GM23338 (cell line): ENCODE measurements around the gene EEF2KMT. TPM values are rescaled to one million over a fixed set of nuclear protein-coding genes. Genes with fewer than 3 reads are reported as not detected.
"Not testable (repeated sequence)": the region's sequence is repeated elsewhere in the genome, so short reads cannot be mapped to it uniquely, and the experiment has no call there.

Source experiments
- ATAC-seq: fragments of 200-7000 bp; cut with Tn5 transposase; 3 replicates; pipeline ENCODE4 v1.9.1; 2020
- DNase-seq: peaks from one replicate; pipeline ENCODE4 v3.0.0-alpha.2; 2015; ENCODE audit warnings: low spot score
- H2AFZ ChIP-seq: fragments of 200-600 bp; sonication (generic); 2 replicates; pipeline ENCODE4 v1.8.0; 2016; ENCODE audit warnings: antibody characterized with exemption, mild to moderate bottlenecking, moderate library complexity
- H3F3A ChIP-seq: fragments of 200-600 bp; sonication (generic); replicated peaks from 2 replicates; pipeline ENCODE4 v1.8.0; 2017; ENCODE audit warnings: antibody characterized with exemption, mixed run types, low read depth
- H3K27ac ChIP-seq: fragments of 200-600 bp; sonication (generic); 2 replicates; pipeline ENCODE4 v1.6.1; 2016; ENCODE audit warnings: low read depth
- H3K27me3 ChIP-seq: fragments of 200-600 bp; sonication (generic); 2 replicates; pipeline ENCODE4 v1.8.0; 2016; ENCODE audit warnings: mild to moderate bottlenecking, mixed run types, moderate library complexity; ENCODE audit not compliant: insufficient read depth
- H3K36me3 ChIP-seq: fragments of 200-600 bp; sonication (generic); 2 replicates; pipeline ENCODE4 v1.8.0; 2016; ENCODE audit warnings: mild to moderate bottlenecking; ENCODE audit not compliant: insufficient read depth
- H3K4me1 ChIP-seq: fragments of 200-600 bp; sonication (generic); 2 replicates; pipeline ENCODE4 v1.8.0; 2016; ENCODE audit warnings: mild to moderate bottlenecking, moderate library complexity; ENCODE audit not compliant: insufficient read depth
- H3K4me2 ChIP-seq: fragments of 200-600 bp; sonication (generic); 2 replicates; pipeline ENCODE4 v1.7.1; 2017; ENCODE audit warnings: mixed run types
- H3K4me3 ChIP-seq: fragments of 200-600 bp; sonication (generic); 2 replicates; pipeline ENCODE4 v1.6.1; 2016; ENCODE audit warnings: mixed run types
- H3K79me2 ChIP-seq: fragments of 200-600 bp; sonication (generic); replicated peaks from 2 replicates; pipeline ENCODE4 v1.8.0; 2017; ENCODE audit warnings: mild to moderate bottlenecking; ENCODE audit not compliant: insufficient read depth
- H3K9me2 ChIP-seq: fragments of 200-600 bp; sonication (generic); 2 replicates; pipeline ENCODE4 v1.8.0; 2017; ENCODE audit not compliant: insufficient read depth
- H4K20me1 ChIP-seq: fragments of 200-600 bp; sonication (generic); replicated peaks from 2 replicates; pipeline ENCODE4 v1.8.0; 2017; ENCODE audit warnings: mild to moderate bottlenecking; ENCODE audit not compliant: insufficient read depth
- H3K27ac Mint-ChIP-seq: 2 replicates; pipeline ENCODE4 v1.8.0; 2020; ENCODE audit warnings: inconsistent platforms, mild to moderate bottlenecking, moderate library complexity, mixed read lengths
- H3K27me3 Mint-ChIP-seq: 3 replicates; pipeline ENCODE4 v1.8.0; 2022; ENCODE audit warnings: low read depth, mild to moderate bottlenecking, moderate library complexity, mixed read lengths, inconsistent platforms; ENCODE audit not compliant: insufficient read depth, poor library complexity
- H3K36me3 Mint-ChIP-seq: 3 replicates; pipeline ENCODE4 v1.8.0; 2021; ENCODE audit warnings: low read depth, mild to moderate bottlenecking, inconsistent platforms, moderate library complexity, mixed read lengths
- H3K4me1 Mint-ChIP-seq: 3 replicates; pipeline ENCODE4 v1.8.0; 2020; ENCODE audit warnings: mild to moderate bottlenecking, inconsistent platforms, mixed read lengths
- H3K4me3 Mint-ChIP-seq: 3 replicates; pipeline ENCODE4 v1.8.0; 2021; ENCODE audit warnings: moderate library complexity, mild to moderate bottlenecking, inconsistent platforms, mixed read lengths
- H3K9me3 Mint-ChIP-seq: 3 replicates; pipeline ENCODE4 v1.8.0; 2020; ENCODE audit warnings: moderate library complexity, mild to moderate bottlenecking, inconsistent platforms, mixed read lengths
- EZH2phosphoT487 ChIP-seq: fragments of 200-600 bp; sonication (generic); IDR thresholded peaks from one replicate; pipeline ENCODE4 v1.8.1; 2018; ENCODE audit warnings: antibody characterized with exemption; ENCODE audit not compliant: unreplicated experiment
- JUNB ChIP-seq: IDR thresholded peaks from one replicate; pipeline ENCODE4 v1.6.1; 2016; ENCODE audit warnings: antibody characterized with exemption; ENCODE audit not compliant: unreplicated experiment
- STAT1 ChIP-seq: IDR thresholded peaks from one replicate; pipeline ENCODE4 v1.6.1; 2016; ENCODE audit warnings: antibody characterized with exemption; ENCODE audit not compliant: unreplicated experiment
- polyA plus RNA-seq: library from polyadenylated mRNA; unstranded; fragments of >200 nt; fragmentation: Nextera tagmentation; extraction: Ambion mirVana; gene quantifications from 2 replicates; pipeline ENCODE4 v1.2.1, GENCODE V29; 2016
- total RNA-seq: library from RNA; depleted of rRNA; stranded (reverse); fragments of >200 nt; shearing (Covaris generic); gene quantifications from 2 replicates; pipeline ENCODE4 v1.2.3, GENCODE V29; 2014
- TF ChIP-seq, protein P1 (sequence below): fragments of 250-450 bp; sonication (Bioruptor Pico); IDR thresholded peaks from 2 replicates; pipeline ENCODE4 v1.5.0; 2020; ENCODE audit warnings: mild to moderate bottlenecking, moderate library complexity

Gene EEF2KMT
- total and polyA plus RNA-seq, 2 experiments from 2014 or later, result 24.0 to 37.1 TPM

DNA sequence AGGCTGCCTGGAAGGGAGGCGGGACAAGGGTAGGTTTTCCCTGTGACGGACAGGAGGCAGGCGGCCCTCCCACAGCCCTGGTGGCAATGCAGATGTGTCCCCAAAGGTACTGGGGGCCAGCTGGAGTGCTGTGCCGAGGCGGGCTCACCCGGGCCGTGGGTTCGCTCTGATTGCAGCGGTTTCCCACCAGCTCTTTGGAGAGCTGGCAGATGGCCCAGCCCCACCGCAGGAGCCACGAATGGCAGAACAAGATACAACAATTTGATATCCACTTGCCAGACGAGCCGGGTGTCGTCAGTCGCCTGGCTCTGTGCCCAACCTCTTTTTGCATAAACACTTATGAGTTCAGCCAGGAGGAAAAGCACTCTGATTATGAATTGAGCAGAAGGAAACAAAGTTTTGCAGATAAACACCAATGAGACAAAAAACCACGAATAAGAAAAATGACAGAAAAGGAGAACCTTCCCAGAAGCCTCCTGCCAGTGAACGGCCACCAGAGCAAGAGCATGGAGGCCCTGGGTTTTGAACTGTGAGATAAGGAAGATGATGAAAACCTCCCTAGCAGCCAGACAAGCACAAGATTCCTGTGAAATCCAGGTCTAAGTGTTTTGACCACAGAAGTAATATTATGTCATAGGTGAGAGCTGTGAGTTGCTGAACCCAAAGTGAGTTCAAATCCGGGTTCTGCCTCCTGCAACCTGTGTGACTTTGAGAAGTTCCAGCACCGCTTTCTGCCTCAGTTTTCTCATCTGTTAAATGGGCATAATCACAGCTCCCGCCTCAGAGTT is 19.9 kb upstream of the EEF2KMT start:
- H3F3A ChIP-seq, H3K27me3 ChIP-seq, H3K36me3 Mint-ChIP-seq, H3K36me3 ChIP-seq, H3K27me3 Mint-ChIP-seq, H3K79me2 ChIP-seq, ATAC-seq, H2AFZ ChIP-seq, H3K4me3 ChIP-seq, H3K9me2 ChIP-seq, H4K20me1 ChIP-seq, H3K9me3 Mint-ChIP-seq, H3K4me2 ChIP-seq, H3K4me3 Mint-ChIP-seq, H3K4me1 ChIP-seq, DNase-seq, H3K27ac Mint-ChIP-seq, H3K27ac ChIP-seq: not testable (repeated sequence)
- peaks cover 11% of the 10 kb centered on the region for H3K4me1 Mint-ChIP-seq

GRCh38 chr16:5116780-5117295 is 19.2 kb upstream of the EEF2KMT start:
- ATAC-seq, H3K79me2 ChIP-seq, H3K27me3 Mint-ChIP-seq, DNase-seq, H3K4me1 ChIP-seq, H3K36me3 ChIP-seq, H3K27ac ChIP-seq, H3K36me3 Mint-ChIP-seq, H3K9me3 Mint-ChIP-seq, H3K9me2 ChIP-seq, H3K27me3 ChIP-seq, H3K4me3 Mint-ChIP-seq, H3K4me2 ChIP-seq, H3F3A ChIP-seq, H3K4me3 ChIP-seq, H3K27ac Mint-ChIP-seq, H2AFZ ChIP-seq, H4K20me1 ChIP-seq: not testable (repeated sequence)
- peaks cover 11% of the 10 kb centered on the region for H3K4me1 Mint-ChIP-seq

GRCh38 chr16:5110933-5111332 is 13.3 kb upstream of the EEF2KMT start:
- H3K9me3 Mint-ChIP-seq, H2AFZ ChIP-seq, H3K36me3 ChIP-seq, H3K9me2 ChIP-seq, H3K4me2 ChIP-seq, H3K4me1 Mint-ChIP-seq, ATAC-seq, H3F3A ChIP-seq, H3K27ac ChIP-seq, H3K27me3 Mint-ChIP-seq, H3K4me3 Mint-ChIP-seq, H4K20me1 ChIP-seq, H3K79me2 ChIP-seq, H3K4me1 ChIP-seq, H3K27me3 ChIP-seq, H3K36me3 Mint-ChIP-seq, DNase-seq, H3K27ac Mint-ChIP-seq, H3K4me3 ChIP-seq: not testable (repeated sequence)

DNA sequence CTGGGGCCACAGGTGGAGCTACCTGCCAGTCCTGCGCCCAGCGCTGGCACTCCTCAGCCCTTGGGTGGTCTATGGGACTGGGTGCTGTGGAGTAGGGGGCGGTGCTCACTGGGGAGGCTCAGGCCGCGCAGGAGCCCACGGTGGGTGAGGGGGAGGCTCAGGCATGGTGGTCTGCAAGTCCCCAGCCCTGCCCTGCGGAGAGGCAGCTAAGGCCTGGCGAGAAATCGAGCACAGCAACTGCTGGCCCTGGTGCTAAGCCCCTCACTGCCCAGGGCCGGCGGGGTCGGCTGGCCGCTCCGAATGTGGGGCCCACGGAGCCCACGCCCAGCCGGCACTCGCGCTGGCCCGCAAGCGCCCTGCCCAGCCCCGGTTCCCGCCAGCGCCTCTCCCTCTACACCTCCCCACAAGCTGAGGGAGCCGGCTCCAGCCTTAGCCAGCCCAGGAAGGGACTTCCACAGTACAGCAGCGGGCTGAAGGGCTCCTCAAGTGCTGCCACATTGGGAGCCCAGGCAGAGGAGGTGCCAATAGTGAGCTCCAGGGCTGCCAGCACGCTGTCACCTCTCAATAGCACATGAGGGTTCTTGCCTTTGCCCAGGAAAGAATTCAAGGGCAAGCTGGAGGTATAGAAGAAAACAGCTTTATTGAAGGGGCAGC is 11.0 kb upstream of the EEF2KMT start:
- no peak overlapping the region for H3K27ac ChIP-seq
- Mint-ChIP-seq H3K27me3 (peaks cover 6% of the 10 kb centered on the region), H3K27ac (no peak overlapping the region), H3K9me3 (no peaks in the 10 kb centered on the region), H3K4me3 (no peak overlapping the region), H3K36me3 (no peaks in the 10 kb centered on the region), H3K4me1 (peaks cover 2% of the 10 kb centered on the region; the same call in 1 of the 3 replicates)
- no peaks in the 10 kb centered on the region for H4K20me1 ChIP-seq
- no peaks in the 10 kb centered on the region for H3K4me1 ChIP-seq
- H3K9me2 ChIP-seq, result no peaks in the 10 kb centered on the region
- DNase-seq (no peak), ATAC-seq (peak; percentile 28; the same call in 1 of the 3 replicates)
- no peak overlapping the region for H3K4me2 ChIP-seq
- no peaks in the 10 kb centered on the region for H3K79me2 ChIP-seq
- no peak overlapping the region for H3K4me3 ChIP-seq
- no peaks in the 10 kb centered on the region for H3K36me3 ChIP-seq
- H3F3A ChIP-seq, result no peaks in the 10 kb centered on the region
- H3K27me3 ChIP-seq, result no peaks in the 10 kb centered on the region
- H2AFZ ChIP-seq, result no peak overlapping the region
- TF ChIP-seq JUNB, result no peak
- TF ChIP-seq, protein P1, sequence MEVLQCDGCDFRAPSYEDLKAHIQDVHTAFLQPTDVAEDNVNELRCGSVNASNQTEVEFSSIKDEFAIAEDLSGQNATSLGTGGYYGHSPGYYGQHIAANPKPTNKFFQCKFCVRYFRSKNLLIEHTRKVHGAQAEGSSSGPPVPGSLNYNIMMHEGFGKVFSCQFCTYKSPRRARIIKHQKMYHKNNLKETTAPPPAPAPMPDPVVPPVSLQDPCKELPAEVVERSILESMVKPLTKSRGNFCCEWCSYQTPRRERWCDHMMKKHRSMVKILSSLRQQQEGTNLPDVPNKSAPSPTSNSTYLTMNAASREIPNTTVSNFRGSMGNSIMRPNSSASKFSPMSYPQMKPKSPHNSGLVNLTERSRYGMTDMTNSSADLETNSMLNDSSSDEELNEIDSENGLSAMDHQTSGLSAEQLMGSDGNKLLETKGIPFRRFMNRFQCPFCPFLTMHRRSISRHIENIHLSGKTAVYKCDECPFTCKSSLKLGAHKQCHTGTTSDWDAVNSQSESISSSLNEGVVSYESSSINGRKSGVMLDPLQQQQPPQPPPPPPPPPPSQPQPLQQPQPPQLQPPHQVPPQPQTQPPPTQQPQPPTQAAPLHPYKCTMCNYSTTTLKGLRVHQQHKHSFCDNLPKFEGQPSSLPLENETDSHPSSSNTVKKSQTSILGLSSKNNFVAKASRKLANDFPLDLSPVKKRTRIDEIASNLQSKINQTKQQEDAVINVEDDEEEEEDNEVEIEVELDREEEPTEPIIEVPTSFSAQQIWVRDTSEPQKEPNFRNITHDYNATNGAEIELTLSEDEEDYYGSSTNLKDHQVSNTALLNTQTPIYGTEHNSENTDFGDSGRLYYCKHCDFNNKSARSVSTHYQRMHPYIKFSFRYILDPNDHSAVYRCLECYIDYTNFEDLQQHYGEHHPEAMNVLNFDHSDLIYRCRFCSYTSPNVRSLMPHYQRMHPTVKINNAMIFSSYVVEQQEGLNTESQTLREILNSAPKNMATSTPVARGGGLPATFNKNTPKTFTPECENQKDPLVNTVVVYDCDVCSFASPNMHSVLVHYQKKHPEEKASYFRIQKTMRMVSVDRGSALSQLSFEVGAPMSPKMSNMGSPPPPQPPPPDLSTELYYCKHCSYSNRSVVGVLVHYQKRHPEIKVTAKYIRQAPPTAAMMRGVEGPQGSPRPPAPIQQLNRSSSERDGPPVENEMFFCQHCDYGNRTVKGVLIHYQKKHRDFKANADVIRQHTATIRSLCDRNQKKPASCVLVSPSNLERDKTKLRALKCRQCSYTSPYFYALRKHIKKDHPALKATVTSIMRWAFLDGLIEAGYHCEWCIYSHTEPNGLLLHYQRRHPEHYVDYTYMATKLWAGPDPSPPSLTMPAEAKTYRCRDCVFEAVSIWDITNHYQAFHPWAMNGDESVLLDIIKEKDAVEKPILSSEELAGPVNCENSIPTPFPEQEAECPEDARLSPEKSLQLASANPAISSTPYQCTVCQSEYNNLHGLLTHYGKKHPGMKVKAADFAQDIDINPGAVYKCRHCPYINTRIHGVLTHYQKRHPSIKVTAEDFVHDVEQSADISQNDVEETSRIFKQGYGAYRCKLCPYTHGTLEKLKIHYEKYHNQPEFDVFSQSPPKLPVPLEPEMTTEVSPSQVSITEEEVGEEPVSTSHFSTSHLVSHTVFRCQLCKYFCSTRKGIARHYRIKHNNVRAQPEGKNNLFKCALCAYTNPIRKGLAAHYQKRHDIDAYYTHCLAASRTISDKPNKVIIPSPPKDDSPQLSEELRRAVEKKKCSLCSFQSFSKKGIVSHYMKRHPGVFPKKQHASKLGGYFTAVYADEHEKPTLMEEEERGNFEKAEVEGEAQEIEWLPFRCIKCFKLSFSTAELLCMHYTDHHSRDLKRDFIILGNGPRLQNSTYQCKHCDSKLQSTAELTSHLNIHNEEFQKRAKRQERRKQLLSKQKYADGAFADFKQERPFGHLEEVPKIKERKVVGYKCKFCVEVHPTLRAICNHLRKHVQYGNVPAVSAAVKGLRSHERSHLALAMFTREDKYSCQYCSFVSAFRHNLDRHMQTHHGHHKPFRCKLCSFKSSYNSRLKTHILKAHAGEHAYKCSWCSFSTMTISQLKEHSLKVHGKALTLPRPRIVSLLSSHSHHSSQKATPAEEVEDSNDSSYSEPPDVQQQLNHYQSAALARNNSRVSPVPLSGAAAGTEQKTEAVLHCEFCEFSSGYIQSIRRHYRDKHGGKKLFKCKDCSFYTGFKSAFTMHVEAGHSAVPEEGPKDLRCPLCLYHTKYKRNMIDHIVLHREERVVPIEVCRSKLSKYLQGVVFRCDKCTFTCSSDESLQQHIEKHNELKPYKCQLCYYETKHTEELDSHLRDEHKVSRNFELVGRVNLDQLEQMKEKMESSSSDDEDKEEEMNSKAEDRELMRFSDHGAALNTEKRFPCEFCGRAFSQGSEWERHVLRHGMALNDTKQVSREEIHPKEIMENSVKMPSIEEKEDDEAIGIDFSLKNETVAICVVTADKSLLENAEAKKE (CRISPR knock-in tag), result no peak
- no peak for TF ChIP-seq STAT1
- no peak for TF ChIP-seq EZH2phosphoT487
